Measurements from ENCODE around the gene CDHR3.
A peak's percentile ranks its signal among the peaks of the same experiment; 100 is the strongest.
"Not testable (repeated sequence)": the region's sequence is repeated elsewhere in the genome, so short reads cannot be mapped to it uniquely, and the experiment has no call there.

The CDHR3 gene

GRCh38 chr7:105963038-105963667 is at the start of gene CDHR3:
TSS of gene CDHR3 (plus strand) at chr7:105963264. CDS start at chr7:105963319, 55 bp downstream.
- no peak for DNase-seq

DNA sequence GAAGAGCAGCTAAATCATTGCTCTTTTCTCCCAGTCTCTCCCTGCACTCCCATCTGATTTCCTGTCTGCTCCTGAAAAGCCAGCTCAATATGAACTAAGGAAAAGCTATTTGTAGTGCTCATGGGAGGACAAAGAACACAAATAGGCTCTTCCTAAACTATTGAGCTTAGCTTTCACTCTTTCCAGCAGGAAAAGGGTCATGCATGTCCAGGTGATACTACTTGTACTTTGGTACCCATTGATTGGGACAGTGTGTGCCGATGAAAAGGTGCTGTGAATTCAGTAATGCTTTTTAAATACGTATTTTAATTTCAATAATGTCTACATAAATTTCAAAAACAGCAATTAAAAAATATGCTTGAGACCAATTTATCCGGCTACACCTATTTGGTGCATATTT is 49.1 kb upstream of the CDHR3 start:
- DNase-seq = no peak

DNA sequence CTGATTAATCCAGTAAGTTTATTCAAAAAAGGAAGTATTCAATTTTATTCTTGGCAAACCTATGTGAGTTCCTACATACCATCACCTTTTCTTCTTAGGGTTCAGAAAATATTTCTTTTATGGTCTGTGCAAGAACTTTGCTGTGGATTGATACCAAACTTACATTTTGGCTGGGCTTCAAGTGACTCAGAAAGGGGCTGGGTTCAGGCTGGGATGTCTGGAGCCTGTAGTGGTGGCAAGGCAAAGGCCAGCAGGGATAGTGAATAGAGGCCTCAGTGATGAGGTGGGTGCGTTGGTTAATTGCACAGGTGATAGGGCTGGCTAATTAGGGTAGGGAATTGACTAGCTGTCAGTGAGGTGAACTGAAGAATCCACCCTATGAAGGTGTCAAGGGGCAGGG is 46.5 kb upstream of the CDHR3 start:
- no peak for DNase-seq

GRCh38 chr7:105917659-105918058 is 45.4 kb upstream of the CDHR3 start:
- DNase-seq = no peak

DNA sequence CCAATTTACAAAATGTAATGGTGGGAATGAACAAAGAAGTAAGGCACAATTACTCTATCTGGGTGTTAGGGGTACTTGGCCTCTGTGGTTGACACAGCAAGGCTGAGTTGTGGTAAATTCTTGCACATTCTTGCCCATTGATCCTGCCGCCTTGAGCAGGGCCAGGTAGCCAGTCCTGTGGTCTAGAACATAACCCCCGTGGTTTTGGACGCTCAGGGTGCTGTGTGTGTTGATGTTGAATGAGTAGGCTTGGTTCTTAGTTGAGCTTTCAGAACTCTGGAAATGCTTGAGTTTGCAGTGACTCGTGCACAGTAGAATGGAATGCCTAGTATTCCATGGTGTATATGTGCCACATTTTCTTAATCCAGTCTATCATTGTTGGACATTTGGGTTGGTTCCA is 42.3 kb upstream of the CDHR3 start:
- DNase-seq = no peak

GRCh38 chr7:105924945-105925344 is 38.1 kb upstream of the CDHR3 start:
- peak; percentile 89 for DNase-seq

- no peak for DNase-seq
These were observed 36.9 kb upstream of the CDHR3 start for GRCh38 chr7:105926131-105926530.

DNA sequence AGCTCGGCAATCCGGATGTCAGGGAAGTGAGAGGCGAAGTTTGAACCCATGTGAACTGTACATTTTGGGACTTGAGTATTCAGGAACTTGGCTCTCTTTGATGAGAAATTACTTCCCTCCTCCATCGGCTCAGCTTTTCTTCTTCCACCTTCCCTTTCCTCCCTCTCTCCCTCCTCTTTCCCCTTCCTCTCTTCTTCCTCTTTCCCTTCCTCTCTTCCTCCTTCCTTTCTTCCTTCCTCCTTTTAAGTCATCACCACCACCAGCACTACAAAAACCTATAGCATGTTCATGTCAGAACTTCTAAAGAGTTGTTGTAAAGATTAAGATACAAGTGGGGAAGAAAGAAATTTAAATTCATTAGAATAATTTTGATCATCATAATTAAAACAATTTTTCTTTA is 31.9 kb upstream of the CDHR3 start:
- DNase-seq = no peak

GRCh38 chr7:105932835-105933477 is 30.1 kb upstream of the CDHR3 start:
- no peak for DNase-seq

DNA sequence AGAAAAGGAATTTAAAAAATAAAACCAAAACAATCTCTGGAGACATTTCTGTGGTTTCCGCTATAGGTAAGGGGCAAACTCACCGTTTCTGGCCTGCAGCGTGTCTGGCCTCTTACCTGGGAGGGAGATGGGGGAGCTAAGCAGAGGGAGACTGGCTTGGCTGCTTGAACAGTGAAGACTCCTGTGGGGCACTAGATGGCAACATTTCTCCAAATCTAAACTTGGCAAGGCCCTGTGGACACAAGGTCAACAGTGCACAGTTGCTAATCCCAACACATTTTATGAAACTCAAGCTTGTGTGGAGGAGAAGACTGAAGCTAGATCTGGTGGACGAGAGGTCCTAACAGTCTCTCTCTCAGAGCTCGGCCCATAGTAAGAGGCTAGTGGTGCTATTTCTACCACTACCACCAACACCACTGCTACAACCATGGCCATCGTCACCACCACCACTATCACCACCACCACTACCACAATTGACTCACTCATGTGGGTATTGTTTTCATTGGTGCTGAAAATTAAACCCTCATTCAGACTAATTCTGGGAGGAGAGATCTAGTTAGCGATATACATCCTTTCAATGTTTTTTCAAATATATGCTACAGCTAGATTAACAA is 28.4 kb upstream of the CDHR3 start:
- peak; percentile 22 for DNase-seq

DNA sequence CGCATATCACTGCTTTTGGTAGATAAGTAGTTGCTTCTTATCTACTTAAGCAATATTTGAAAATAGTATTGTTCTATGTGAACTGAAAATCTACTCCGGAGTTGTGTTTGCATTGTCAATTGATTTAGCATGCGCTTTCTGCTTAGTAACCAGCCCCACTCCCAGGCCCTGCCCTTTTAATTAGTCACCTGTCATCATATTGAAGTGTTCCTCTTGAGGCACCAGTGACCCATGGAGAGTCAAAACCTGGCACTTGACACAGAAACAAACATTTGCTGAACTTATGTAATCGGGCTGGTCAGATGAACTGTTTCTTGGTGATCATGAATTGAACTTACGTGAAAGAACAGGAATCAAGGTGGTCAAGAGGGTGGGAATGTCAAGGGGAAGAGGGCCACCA is 27.8 kb upstream of the CDHR3 start:
- DNase-seq = no peak

- no peak for DNase-seq
These were observed 25.7 kb upstream of the CDHR3 start for GRCh38 chr7:105937411-105937810.

DNA sequence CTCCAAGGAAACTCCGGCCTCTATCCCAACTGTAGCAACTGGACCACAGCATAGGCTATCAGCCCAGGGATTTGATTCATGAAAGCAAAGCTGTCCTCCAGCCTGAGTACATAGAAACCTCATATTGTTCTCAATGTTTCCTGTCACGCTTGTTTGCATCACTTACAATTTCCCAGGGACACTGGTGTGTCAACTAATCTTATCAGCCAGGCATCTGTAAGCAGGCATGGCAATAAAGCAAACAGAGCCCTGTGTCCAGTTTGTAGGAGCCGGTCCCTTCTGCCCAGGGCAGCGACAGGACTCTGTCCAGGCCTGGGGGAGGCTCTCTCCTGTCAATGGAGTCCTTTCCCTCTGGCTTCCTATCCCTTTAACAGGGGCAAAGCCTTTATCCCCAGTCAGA is 23.0 kb upstream of the CDHR3 start:
- DNase-seq = no peak

DNA sequence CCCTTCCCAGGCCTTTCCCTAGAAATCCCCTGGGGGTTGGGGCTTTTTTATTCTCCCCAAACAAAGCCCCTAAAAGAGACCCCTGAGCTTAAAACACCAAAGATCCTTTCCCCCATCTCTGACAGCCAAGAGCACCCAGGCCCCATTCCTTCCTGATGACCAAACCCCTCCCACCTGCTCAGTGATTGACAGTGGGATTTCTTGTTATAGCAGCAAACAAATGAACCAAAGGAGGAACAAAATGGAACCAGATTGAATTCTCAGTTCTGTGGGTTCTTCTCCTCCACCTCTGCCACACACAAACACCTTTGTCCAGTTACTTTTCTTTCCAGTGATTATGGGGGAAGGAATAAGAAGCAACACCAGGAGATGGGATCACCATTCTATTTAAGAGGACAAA is 21.5 kb upstream of the CDHR3 start:
- no peak for DNase-seq

GRCh38 chr7:105943486-105943885 is 19.6 kb upstream of the CDHR3 start:
- DNase-seq = no peak

GRCh38 chr7:105945848-105946247 is 17.2 kb upstream of the CDHR3 start:
- DNase-seq = no peak

DNA sequence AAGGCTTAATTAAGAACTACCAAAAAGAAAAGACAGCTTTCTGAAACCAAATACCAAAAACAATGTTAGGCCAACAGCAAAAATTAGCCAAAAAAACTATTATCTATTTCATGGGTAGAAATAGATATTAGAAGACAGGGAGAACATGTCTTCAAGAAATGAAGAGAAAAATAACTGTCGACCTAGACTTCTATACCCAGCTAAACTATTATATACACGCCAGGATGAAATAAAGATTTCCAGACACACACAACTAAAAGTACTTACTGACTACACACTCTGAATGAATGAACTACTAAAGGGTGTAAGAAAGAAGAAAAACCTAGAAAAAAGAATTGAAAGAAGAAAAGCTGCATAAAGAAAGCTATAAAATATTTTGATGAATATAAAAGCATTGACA is 11.5 kb upstream of the CDHR3 start:
- no peak for DNase-seq

- DNase-seq = no peak
These were observed 10.0 kb upstream of the CDHR3 start for GRCh38 chr7:105952917-105953595.

DNA sequence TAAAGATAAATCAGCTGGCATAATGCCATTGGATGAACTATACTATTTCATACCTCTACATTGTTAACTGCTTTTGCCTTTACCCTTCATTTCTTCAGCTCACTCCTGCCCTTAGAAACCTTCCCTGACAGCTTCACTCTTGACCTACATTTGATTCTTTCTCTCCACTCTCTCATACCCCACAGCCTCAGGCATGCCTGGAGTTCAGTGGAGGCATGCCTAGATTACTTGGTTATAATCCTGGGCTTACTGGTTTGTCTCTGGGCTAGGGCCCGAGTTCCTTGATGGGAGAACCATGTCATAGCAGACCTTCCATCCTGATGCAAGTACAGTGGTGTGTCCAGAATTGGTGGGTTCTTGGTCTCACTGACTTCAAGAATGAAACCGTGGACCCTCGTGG is 8.4 kb upstream of the CDHR3 start:
- DNase-seq = no peak

DNA sequence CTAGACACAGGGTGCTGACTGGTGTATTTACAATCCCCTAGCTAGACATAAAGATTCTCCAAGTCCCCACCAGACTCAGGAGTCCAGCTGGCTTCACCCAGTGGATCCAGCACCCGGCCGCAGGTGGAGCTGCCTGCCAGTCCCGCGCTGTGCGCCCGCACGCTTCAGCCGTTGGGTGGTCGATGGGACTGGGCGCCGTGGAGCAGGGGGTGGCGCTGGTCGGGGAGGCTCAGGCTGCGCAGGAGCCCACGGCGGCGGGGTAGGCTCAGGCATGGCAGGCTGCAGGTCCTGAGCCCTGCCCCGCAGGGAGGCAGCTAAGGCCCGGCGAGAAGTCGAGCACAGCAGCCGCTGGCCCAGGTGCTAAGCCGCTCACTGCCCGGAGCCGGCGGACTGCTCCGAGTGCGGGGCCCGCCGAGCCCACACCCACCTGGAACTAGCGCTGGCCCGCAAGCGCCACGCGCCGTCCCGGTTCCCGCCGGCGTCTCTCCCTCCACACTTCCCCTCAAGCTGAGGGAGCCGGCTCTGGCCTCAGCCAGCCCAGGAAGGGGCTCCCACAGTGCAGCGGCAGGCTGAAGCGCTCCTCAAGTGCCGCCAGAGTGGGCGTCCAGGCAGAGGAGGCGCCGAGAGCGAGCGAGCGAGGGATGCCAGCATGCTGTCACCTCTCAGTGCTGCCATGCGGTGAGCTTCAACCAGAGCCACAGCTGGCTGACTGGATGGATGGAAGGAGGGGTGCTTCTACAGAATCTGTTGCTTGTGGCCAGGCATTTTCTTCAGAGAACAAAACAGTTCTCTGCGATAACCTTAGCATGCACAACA is 7.2 kb upstream of the CDHR3 start:
- not testable (repeated sequence) for DNase-seq

GRCh38 chr7:105958012-105958411 is 5.1 kb upstream of the CDHR3 start:
- DNase-seq = no peak

DNA sequence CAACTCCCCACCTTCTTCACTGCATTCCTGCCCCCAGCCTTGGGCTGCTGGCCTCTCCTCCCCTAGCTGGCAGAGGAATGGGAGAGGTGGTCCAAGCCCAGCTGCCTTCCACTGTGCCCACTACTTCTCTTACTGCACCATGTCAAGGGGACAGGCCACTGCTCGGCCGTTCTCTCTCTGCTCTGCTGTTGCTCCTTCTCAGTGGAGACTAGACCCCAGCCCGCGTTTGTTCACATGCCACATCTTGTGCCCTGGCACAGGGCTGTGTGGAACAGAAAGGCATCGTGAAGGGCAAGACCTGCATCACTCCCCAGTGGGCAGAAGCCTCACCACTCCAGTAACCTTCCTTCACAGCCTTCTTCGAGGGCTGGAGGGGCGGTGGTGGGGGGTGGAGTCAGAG is 711 bp upstream of the CDHR3 start:
- no peak for DNase-seq

- no peak for DNase-seq
These were observed 8.8 kb downstream of the CDHR3 start for GRCh38 chr7:105971845-105972244.
